Measurements from ENCODE around the gene LGMN.
"Not testable (repeated sequence)": the region's sequence is repeated elsewhere in the genome, so short reads cannot be mapped to it uniquely, and the experiment has no call there.

Gene LGMN

DNA sequence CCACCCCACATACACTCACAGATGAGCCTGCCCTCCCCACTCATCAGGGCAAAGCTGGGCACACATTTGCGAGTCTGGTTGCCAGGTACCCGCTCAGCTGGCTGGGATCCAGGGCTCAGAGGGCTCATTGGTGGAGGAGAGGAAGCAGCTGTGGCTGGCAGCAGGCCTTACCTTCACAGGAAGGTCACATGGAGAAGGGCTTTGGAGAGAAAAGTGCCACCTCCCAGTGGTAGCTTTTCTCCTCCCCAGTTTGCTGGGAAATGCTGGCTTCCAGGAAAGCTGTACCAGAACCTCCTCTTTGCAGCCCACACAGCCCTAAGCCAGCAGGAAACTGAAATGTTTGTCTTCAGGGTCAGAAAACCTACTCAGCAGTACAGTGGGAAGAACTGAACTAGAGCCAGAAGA, 55.6 kb downstream of the LGMN start:
- no peak for DNase-seq

DNA sequence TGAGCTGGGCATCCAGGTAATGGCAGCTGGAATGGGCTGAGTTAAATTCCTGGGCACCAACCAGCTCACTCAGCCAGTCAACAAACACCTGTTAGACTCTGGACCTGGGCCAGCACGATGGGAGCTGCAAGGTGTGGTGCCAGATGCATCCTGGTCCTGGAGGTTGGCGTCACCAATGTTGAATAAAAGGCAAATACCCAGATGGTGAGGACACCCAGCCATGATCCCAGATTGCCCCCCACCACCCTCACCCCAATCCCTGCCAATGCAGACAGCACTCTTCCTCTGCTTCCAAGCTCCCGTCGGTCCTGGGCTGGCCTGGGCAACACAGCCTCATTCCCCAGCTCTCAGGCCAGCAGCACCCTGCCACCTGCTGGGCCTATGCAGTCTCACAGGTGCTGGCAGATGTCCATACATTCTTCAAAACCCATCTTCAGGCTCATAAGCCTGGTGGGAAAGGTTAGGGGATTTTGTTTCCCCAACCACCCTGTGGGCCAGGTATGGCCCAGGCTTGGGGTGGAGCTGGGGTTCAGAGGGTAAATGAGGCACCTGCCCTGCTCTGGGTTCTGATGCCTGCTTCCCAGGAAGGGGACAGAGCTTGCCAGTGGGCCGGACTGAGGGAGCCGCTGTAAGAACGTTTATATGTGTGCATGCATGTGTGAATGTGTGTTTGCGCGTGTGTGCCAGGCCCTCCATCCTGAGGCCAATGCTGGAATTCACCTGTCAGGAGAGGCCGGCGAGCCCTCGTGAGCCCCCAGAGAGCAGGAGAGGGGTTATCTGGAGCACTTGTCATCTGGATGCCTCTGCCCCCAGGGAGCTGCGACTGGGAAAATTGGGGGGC, 58.0 kb downstream of the LGMN start:
- DNase-seq: no peak

- no peak for DNase-seq
Observed at GRCh38 chr14:92688434-92689375, 59.7 kb downstream of the LGMN start.

GRCh38 chr14:92687681-92688433, 60.6 kb downstream of the LGMN start:
- no peak for DNase-seq

- peak; percentile 84 for DNase-seq
Observed at GRCh38 chr14:92686900-92687427, 61.5 kb downstream of the LGMN start.

DNA sequence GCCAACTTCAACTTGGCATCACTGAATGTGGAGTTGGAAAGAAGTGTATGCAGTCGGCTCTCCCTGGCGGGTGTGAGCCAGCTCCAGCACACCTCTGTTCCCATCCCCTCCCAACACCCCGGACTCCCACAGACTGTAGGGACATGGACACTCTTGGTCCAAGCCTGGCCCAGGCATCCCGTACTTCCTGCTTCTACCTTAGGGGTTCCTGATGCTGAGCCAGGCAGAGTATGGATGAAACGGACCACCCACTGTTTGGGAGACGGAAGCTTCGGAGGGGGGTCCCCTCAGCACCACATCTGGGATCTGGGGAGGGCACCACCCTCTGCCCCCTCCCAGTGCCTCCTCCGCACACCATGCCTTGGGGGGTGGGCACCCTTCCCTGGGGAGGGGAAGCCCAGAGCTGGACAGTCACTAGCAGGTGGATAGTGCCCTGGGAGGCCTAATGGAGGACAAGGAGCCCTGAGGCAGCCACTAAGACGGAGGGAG, 62.0 kb downstream of the LGMN start:
- no peak for DNase-seq

GRCh38 chr14:92685784-92686355, 62.6 kb downstream of the LGMN start:
- DNase-seq: no peak

DNA sequence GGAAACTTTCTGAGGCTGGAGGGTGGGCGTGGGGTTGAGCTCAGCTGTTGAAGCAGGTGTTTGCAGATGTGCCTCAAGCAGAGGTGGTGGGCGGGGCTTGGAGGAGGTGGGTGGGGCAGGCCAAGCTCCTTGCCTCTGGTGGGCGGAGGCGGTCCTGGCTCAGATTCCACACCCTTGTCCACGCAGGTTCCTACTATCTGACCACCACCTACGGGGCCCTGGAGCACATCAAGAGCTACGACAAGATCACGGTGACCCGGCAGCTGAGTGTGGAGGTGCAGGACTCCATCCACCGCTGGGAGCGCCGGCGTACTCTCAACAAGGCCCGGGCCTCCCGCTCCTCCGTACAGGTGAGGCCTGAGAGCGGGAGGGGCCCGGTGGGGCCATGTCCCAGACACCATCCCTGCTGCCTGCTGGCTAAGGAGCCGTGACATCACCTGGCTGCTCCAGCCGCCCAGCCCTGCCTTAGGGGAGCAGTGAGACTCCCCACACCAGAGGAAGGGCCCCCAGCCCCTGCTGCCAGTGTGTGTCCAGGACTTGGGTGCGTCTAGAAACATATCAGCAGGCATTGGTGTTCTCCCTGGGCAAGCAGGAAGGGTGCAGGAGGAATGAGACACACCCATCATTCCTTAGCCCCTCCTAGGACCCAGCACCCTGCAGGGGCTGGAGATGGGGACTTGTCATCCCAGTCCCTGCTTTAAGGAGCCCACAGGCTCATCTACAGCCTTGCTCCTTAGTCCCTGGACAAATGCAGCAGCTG, 63.4 kb downstream of the LGMN start:
- DNase-seq: no peak

DNA sequence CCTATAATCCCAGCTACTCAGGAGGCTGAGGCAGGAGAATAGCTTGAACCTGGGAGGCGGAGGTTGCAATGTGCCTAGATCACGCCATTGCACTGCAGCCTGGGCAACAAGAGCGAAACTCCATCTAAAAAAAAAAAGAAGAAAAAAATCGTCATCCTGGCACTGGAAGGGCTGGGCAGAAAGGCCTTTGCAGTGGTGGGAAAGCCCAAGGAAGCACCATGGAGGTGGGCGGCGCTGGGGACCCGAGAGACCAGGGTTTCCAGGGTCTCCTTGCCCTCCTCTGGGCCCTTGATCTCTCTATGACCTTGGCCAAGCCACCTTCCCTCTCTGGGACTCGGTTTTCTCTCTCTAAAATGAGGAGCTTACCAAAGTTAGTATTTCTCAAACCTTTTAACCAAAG, 65.4 kb downstream of the LGMN start:
- DNase-seq: no peak

DNA sequence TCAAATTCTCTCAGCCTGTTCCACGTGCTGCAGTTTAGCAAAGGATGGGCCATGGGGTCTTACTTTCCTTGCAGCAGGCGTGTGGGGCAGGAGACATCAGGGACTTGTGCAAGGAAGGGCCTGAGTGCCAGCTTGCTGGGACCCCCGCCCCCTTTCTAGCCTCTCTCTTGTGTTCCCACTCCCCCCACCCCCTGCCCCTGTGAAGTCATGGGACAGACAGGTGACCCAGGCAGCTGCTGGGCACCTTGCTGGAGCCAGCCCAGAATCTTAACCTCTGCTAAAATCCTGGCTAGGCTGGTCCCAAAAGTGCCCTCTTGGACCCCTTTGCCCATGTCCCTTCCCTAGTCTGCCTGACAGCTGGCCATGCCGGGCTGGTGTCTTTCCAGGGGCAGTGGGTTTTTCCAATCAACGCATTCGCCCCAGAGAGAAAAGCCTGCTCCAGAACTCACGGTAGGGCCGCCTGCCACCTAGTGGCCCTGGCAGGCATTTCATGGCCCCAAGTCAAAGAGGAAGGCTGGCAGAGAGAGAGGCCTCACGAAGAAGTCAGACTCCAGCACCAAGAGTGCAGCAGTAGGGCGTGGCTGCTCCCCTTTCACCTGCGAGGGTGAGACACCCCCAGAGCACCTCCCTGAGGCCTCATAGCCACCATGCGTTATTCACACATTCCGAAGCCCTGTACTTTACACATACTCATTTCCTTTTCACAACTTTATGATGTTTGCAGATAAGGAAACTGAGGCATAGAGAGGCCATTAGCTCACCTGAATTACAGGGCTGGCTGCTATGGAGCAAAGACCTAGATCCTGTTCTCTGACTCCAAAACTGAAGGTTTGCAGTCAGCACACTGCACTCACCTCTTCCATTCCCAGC, 67.4 kb downstream of the LGMN start:
- peak; percentile 82 for DNase-seq

DNA sequence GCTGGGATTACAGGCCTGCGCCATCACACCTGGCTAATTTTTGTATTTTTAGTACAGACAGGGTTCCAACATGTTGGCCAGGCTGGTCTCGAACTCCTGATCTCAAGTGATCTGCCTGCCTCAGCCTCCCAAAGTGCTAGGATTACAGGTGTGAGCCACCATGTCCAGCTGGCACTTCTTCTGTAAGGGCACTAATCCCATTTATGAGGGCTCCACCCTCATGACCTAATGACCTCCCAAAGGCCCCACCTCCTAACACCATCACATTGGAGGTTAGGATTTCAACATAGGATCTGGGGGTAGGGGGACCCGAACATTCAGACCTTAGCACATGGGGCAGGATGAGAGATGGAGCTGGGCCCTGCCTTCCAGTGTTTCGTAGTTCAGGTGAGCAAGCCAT, 68.1 kb downstream of the LGMN start:
- DNase-seq: not testable (repeated sequence)

DNA sequence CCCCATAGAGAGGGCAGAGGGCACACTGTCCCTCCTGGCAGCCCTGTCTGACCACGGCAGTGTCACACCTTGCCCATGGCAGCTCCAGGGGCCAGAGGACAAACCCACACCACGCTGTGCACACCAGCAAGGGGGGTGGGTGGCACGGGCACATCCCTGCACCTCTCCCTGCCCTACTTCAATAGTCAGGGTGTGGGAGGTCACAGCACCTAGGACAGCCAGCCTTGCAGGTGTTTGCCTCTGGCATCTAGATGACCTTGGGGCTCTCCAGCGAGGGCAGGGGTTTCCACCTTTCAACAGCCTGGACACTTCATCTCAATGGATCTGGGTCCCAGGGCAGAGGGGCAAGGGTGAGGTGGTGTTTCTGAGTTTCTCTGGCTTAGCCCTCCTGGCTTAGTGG, 69.2 kb downstream of the LGMN start:
- peak; percentile 16 for DNase-seq

GRCh38 chr14:92678766-92679165, 69.7 kb downstream of the LGMN start:
- no peak for DNase-seq

GRCh38 chr14:92677955-92678354, 70.5 kb downstream of the LGMN start:
- no peak for DNase-seq

DNA sequence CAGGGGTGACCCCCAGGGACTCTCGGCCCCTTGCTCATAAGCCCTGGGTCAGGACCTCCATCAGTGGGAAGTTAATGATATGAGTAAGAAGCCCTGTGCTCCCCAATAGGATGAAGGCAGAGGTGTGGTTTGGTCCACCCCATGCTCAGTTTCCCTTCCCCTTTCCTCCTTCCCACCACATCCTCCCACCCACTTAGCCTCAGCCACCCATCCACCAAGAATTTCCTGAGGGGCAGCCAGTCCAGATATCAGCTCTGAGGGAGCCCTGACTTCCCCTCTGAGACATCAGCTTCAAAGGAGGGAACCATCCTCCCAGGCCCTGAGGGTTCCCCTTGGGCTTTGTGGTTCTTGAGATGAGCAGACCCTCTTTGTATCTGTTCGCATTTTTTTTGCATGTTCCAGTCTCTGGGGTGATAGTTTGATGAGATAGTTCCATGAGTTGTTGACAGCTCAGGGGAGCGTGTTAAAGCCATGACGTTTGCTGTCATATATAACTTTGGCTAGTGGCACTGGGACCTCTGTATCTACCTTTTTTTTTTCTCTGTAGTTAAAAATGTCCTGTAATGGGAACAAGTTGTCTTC, 71.2 kb downstream of the LGMN start:
- DNase-seq: peak; percentile 17

- peak; percentile 15 for DNase-seq
Observed at GRCh38 chr14:92676403-92677086, 71.9 kb downstream of the LGMN start.

GRCh38 chr14:92675976-92676375, 72.5 kb downstream of the LGMN start:
- peak; percentile 14 for DNase-seq

- peak; percentile 13 for DNase-seq
Observed at GRCh38 chr14:92675421-92675820, 73.0 kb downstream of the LGMN start.

GRCh38 chr14:92673601-92674150, 74.8 kb downstream of the LGMN start:
- DNase-seq: no peak
